HG03432 (cell line): ENCODE data around the gene MROH2B.

Experiments used
- ATAC-seq: cut with Tn5 transposase; IDR thresholded peaks from one replicate; pipeline ENCODE4 v1.9.1; 2021; ENCODE audit warnings: mild to moderate bottlenecking, moderate library complexity; ENCODE audit not compliant: unreplicated experiment

Gene MROH2B

GRCh38 chr5:40973364-40974004 lies 97.7 kb downstream of the MROH2B start:
- no peak for ATAC-seq

GRCh38 chr5:40972434-40972833 lies 98.7 kb downstream of the MROH2B start:
- no peak for ATAC-seq

GRCh38 chr5:40962207-40962955 lies 108.8 kb downstream of the MROH2B start:
- ATAC-seq: no peak

GRCh38 chr5:40960037-40960436 lies 111.1 kb downstream of the MROH2B start:
- ATAC-seq: no peak

GRCh38 chr5:40958811-40959210 lies 112.3 kb downstream of the MROH2B start:
- no peak for ATAC-seq

- ATAC-seq: no peak
These were observed 114.1 kb downstream of the MROH2B start for GRCh38 chr5:40957048-40957447.

GRCh38 chr5:40955313-40955712 lies 115.8 kb downstream of the MROH2B start:
- no peak for ATAC-seq
